ENCODE results near the gene BCL2L11.

The BCL2L11 gene

GRCh38 chr2:111186121-111186715 is 65.5 kb downstream of the BCL2L11 start:
- Histone ChIP-seq H3K36me3 (replicated peaks) (no peaks in the 10 kb centered on the region), H3K27me3 (ENCODE audit: low read depth) (no peaks in the 10 kb centered on the region), H3K4me3 (no peak overlapping the region), H3K9me3 (no peaks in the 10 kb centered on the region), H3K4me1 (no peaks in the 10 kb centered on the region)
- no peak for DNase-seq (ENCODE audit: low spot score in 2 of 2)
- in situ Hi-C loops (cut with MboI; ENCODE audit: low sequenced_read_pairs): no loop called here

DNA sequence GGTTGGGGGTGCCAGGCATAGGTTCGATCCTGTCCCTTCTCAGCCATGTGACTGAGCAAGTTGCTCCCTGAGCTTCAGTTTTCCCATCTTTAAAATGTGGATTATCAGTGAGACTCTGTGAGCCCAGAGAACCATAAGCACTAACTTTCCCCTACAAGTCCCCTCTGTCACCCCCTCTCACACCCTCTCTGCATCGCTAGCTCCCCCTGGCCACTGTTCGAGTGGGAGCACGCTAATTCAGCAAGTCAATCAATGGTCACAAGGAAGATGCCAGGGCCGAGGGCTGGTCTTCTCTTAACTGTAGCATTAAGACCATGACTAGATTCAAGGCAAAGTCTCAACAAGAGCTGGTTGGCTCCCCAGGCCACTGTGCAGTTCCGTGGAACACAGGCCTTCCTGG is 66.2 kb downstream of the BCL2L11 start:
- Histone ChIP-seq H3K36me3 (replicated peaks) (no peaks in the 10 kb centered on the region), H3K27me3 (ENCODE audit: low read depth) (no peaks in the 10 kb centered on the region), H3K4me1 (no peaks in the 10 kb centered on the region), H3K4me3 (no peak overlapping the region), H3K9me3 (no peaks in the 10 kb centered on the region)
- DNase-seq (ENCODE audit: low spot score in 2 of 2): no peak
- in situ Hi-C loops (cut with MboI; ENCODE audit: low sequenced_read_pairs): no loop called here

DNA sequence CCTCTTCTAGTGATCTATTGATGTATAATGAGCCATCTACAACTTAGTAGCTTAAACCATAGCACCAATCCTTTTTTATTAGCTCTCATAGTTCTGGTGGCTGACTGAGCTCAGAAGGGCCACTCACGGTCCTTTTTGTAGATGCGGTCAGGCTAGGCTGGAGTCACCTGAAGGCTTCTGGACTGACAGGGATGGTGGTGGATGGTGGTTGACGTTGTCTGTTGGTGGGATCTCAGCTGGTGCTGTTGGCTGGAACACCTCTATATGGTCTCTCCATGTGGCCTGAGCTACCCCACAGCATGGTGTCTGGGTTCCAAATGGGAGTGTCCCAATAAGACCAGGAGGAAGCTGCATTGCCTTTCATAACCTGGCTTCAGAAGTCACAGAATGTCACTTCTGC is 68.0 kb downstream of the BCL2L11 start:
- in situ Hi-C loops (cut with MboI; ENCODE audit: low sequenced_read_pairs): no loop called here
- no peaks in the 10 kb centered on the region for H3K27me3 ChIP-seq (ENCODE audit: low read depth)
- no peak for DNase-seq (ENCODE audit: low spot score in 2 of 2)
- no peak overlapping the region for H3K4me3 ChIP-seq
- H3K4me1 ChIP-seq: no peaks in the 10 kb centered on the region
- no peaks in the 10 kb centered on the region for H3K36me3 ChIP-seq (replicated peaks)
- H3K9me3 ChIP-seq: no peaks in the 10 kb centered on the region

GRCh38 chr2:111189106-111189505 is 68.4 kb downstream of the BCL2L11 start:
- no peaks in the 10 kb centered on the region for H3K4me1 ChIP-seq
- in situ Hi-C loops (cut with MboI; ENCODE audit: low sequenced_read_pairs): no loop called here
- DNase-seq (ENCODE audit: low spot score in 2 of 2): no peak
- H3K27me3 ChIP-seq (ENCODE audit: low read depth): no peaks in the 10 kb centered on the region
- no peaks in the 10 kb centered on the region for H3K9me3 ChIP-seq
- H3K4me3 ChIP-seq: no peak overlapping the region
- no peaks in the 10 kb centered on the region for H3K36me3 ChIP-seq (replicated peaks)

GRCh38 chr2:111190816-111191540 is 70.3 kb downstream of the BCL2L11 start:
- Histone ChIP-seq H3K4me1 (no peaks in the 10 kb centered on the region), H3K36me3 (replicated peaks) (no peaks in the 10 kb centered on the region), H3K4me3 (no peak overlapping the region), H3K27me3 (ENCODE audit: low read depth) (no peaks in the 10 kb centered on the region), H3K9me3 (no peaks in the 10 kb centered on the region)
- in situ Hi-C loops (cut with MboI; ENCODE audit: low sequenced_read_pairs): no loop called here
- DNase-seq (ENCODE audit: low spot score in 2 of 2): no peak

DNA sequence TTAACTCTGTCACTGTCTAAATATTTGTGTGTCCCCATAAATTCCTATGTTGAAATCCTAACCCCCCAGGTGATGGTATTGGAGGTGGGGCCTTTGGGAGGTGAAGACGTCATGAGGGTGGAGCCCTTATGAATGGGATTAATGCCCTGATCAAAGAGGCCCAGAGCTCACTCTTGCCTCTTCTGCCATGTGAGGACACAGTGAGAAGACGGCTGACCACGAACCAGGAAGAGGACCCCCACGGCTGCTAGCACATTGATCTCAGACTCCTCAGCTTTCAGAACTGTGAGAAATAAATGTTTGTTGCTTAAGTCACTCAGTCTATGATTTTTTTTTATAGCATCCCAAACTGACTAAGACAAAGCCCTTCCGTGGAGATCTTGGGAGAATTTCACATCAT is 71.2 kb downstream of the BCL2L11 start:
- H3K4me3 ChIP-seq: no peak overlapping the region
- H3K9me3 ChIP-seq: no peaks in the 10 kb centered on the region
- no peaks in the 10 kb centered on the region for H3K27me3 ChIP-seq (ENCODE audit: low read depth)
- no peaks in the 10 kb centered on the region for H3K4me1 ChIP-seq
- in situ Hi-C loops (cut with MboI; ENCODE audit: low sequenced_read_pairs): no loop called here
- no peak for DNase-seq (ENCODE audit: low spot score in 2 of 2)
- no peaks in the 10 kb centered on the region for H3K36me3 ChIP-seq (replicated peaks)

GRCh38 chr2:111192776-111193368 is 72.2 kb downstream of the BCL2L11 start:
- in situ Hi-C loops (cut with MboI; ENCODE audit: low sequenced_read_pairs): no loop called here

GRCh38 chr2:111194835-111195621 is 74.3 kb downstream of the BCL2L11 start:
- in situ Hi-C loops (cut with MboI; ENCODE audit: low sequenced_read_pairs): no loop called here
- H3K27me3 ChIP-seq (ENCODE audit: low read depth): no peaks in the 10 kb centered on the region

More at GRCh38 chr2:111192776-111193368, 72.2 kb downstream of the BCL2L11 start:
- Histone ChIP-seq H3K9me3 (no peaks in the 10 kb centered on the region), H3K36me3 (replicated peaks) (no peaks in the 10 kb centered on the region), H3K4me1 (no peaks in the 10 kb centered on the region), H3K27me3 (ENCODE audit: low read depth) (no peaks in the 10 kb centered on the region), H3K4me3 (no peak overlapping the region)
- no peak for DNase-seq (ENCODE audit: low spot score in 2 of 2)

DNA sequence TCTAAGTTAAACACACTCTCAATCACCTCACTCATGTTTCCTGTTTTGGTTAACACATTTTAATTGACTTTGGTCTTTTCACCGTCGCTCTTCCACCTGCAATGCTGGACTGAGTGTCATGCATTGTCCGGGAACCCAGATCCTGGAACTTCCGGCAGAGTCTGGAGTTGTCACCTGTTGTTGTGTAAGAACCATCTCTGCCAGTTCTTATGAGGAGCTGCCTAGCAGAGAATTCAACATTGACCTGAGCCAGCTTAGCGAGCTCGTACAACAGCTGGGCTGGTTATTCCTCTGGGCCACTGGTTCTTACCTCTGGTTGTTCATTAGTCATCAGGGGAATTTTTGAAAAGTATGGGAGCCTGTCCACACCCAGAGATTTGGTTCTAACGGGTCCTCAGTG is 75.7 kb downstream of the BCL2L11 start:
- DNase-seq (ENCODE audit: low spot score in 2 of 2): no peak
- in situ Hi-C loops (cut with MboI; ENCODE audit: low sequenced_read_pairs): no loop called here
- Histone ChIP-seq H3K36me3 (replicated peaks) (no peaks in the 10 kb centered on the region), H3K4me1 (no peaks in the 10 kb centered on the region), H3K27me3 (ENCODE audit: low read depth) (no peaks in the 10 kb centered on the region), H3K4me3 (no peak overlapping the region), H3K9me3 (no peaks in the 10 kb centered on the region)

More at GRCh38 chr2:111194835-111195621, 74.3 kb downstream of the BCL2L11 start:
- no peaks in the 10 kb centered on the region for H3K9me3 ChIP-seq
- no peak for DNase-seq (ENCODE audit: low spot score in 2 of 2)
- H3K4me1 ChIP-seq: no peaks in the 10 kb centered on the region
- H3K4me3 ChIP-seq: no peak overlapping the region
- H3K36me3 ChIP-seq (replicated peaks): no peaks in the 10 kb centered on the region

DNA sequence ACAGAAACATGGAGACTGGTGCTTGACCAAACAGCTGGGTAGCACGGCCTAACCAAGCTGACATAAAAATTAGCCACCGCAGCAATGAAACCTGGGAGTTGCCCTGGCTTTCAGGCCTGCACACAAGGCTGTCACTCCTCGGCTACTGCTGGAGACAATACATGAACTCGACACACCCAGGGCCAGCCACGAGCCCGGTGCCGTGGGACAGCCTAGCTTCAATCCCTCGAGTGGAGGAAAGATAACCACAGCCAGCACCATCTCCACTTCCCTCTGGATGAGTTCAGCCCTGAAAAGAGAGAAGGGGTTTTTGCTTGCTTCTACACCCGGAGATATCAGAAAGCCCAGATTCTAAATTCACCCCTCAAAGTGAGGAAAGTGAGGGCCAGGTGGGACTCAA is 78.0 kb downstream of the BCL2L11 start:
- H3K4me1 ChIP-seq: no peaks in the 10 kb centered on the region
- no peak overlapping the region for H3K4me3 ChIP-seq
- no peak for DNase-seq (ENCODE audit: low spot score in 2 of 2)
- H3K36me3 ChIP-seq (replicated peaks): no peaks in the 10 kb centered on the region
- in situ Hi-C loops (cut with MboI; ENCODE audit: low sequenced_read_pairs): no loop called here
- H3K9me3 ChIP-seq: no peaks in the 10 kb centered on the region
- H3K27me3 ChIP-seq (ENCODE audit: low read depth): no peaks in the 10 kb centered on the region

DNA sequence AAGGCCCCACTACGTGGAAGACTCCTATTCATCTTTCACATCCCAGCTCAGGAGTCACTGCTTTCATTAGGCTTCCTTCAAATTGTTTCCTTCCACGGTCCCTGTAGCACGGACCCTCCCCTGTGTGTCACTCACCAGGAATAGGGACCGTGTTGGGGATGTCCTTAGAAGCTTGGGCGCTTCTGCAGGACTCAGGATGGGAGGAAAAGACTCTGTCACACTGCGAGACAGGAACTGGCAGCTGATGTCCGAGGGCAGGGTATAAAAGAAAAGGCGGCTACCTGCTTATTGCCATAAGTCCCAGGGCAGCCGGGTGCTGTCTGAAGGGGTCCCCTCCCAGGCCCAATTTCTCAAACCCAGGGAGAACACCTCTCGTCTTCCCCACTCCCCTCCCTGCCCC is 79.1 kb downstream of the BCL2L11 start:
- Histone ChIP-seq H3K4me1 (no peaks in the 10 kb centered on the region), H3K36me3 (replicated peaks) (no peaks in the 10 kb centered on the region), H3K4me3 (no peak overlapping the region), H3K9me3 (no peaks in the 10 kb centered on the region), H3K27me3 (ENCODE audit: low read depth) (no peaks in the 10 kb centered on the region)
- in situ Hi-C loops (cut with MboI; ENCODE audit: low sequenced_read_pairs): no loop called here
- no peak for DNase-seq (ENCODE audit: low spot score in 2 of 2)

- in situ Hi-C loops (cut with MboI; ENCODE audit: low sequenced_read_pairs): no loop called here
- no peak for DNase-seq (ENCODE audit: low spot score in 2 of 2)
- Histone ChIP-seq H3K27me3 (ENCODE audit: low read depth) (no peaks in the 10 kb centered on the region), H3K9me3 (no peaks in the 10 kb centered on the region), H3K4me3 (no peak overlapping the region), H3K4me1 (no peaks in the 10 kb centered on the region), H3K36me3 (replicated peaks) (no peaks in the 10 kb centered on the region)
Measured at GRCh38 chr2:111200333-111200881, 79.7 kb downstream of the BCL2L11 start.

DNA sequence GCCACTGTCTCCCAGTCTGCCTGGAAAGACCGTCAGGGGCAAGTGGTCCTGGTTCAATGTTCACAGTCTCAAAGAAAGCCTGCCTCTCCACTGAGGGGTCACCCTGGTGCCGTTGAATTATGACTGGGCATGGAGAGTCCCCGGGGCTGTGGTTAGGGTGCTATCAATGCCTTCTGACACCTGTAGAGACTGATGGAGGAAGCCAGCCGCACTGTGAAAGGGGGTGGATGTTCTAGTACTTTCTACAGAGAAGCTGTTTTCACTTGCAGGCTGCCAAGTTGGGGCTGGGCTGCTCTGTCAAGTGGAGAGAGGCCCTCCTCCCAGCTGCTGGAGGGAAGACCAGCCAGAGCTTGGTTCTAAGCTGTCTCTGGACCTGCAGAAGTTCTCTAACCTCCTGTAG is 80.5 kb downstream of the BCL2L11 start:
- Histone ChIP-seq H3K36me3 (replicated peaks) (no peaks in the 10 kb centered on the region), H3K4me1 (no peaks in the 10 kb centered on the region), H3K9me3 (no peaks in the 10 kb centered on the region), H3K27me3 (ENCODE audit: low read depth) (no peaks in the 10 kb centered on the region), H3K4me3 (no peak overlapping the region)
- in situ Hi-C loops (cut with MboI; ENCODE audit: low sequenced_read_pairs): no loop called here
- no peak for DNase-seq (ENCODE audit: low spot score in 2 of 2)
